ENCODE results near the gene EML6.

DNA sequence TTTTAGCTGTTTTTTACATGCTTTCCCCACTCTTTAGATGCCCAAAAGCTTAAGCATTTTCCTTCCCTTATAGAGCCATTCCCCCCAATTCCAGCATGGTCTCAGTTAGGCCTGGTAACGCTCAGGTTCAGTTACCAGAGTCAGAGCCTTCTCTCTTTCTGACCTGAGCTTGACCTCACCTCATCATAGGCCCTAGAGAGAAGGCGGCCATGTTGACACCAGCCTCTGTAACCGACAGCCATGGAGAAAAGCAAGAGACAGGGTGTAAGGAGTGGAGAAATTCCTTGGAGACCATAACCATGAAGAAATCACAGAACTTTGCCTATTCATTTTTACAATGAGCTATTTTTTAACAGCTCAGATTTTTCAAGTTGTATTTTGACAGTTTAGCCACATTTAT lies 227.3 kb downstream of the EML6 start:
- TF ChIP-seq, protein P1, sequence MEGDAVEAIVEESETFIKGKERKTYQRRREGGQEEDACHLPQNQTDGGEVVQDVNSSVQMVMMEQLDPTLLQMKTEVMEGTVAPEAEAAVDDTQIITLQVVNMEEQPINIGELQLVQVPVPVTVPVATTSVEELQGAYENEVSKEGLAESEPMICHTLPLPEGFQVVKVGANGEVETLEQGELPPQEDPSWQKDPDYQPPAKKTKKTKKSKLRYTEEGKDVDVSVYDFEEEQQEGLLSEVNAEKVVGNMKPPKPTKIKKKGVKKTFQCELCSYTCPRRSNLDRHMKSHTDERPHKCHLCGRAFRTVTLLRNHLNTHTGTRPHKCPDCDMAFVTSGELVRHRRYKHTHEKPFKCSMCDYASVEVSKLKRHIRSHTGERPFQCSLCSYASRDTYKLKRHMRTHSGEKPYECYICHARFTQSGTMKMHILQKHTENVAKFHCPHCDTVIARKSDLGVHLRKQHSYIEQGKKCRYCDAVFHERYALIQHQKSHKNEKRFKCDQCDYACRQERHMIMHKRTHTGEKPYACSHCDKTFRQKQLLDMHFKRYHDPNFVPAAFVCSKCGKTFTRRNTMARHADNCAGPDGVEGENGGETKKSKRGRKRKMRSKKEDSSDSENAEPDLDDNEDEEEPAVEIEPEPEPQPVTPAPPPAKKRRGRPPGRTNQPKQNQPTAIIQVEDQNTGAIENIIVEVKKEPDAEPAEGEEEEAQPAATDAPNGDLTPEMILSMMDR (conservative IDR thresholded peaks at IDR 0.05 in 1 of 2, IDR thresholded peaks at IDR 0.05 in 1 of 2; ENCODE audit: extremely low read depth in 1 of 2, insufficient read depth in 1 of 2, low read depth in 1 of 2, low read length in 2 of 2), result no peak
- TF ChIP-seq EZH2 (IDR thresholded peaks at IDR 0.05; ENCODE audit: borderline replicate concordance, low read length), result no peak
